NCI-H82 treated with DMSO at 0.1 percent for 48 hours (cell line): ENCODE measurements around the gene SMC6.

ENCODE experiments used
- DNase-seq: peaks from one replicate; lab custom pipeline; 2025; ENCODE audit not compliant: unreplicated experiment; lab: John Stamatoyannopoulos, UW

Gene SMC6

GRCh38 chr2:17621781-17622180, 131.8 kb downstream of the SMC6 start:
- no peak for DNase-seq

- no peak for DNase-seq
Observed at GRCh38 chr2:17620841-17621240, 132.8 kb downstream of the SMC6 start.

GRCh38 chr2:17620280-17620679, 133.3 kb downstream of the SMC6 start:
- no peak for DNase-seq

GRCh38 chr2:17617955-17618354, 135.7 kb downstream of the SMC6 start:
- no peak for DNase-seq

GRCh38 chr2:17617516-17617915, 136.1 kb downstream of the SMC6 start:
- DNase-seq, result no peak

- no peak for DNase-seq
Observed at GRCh38 chr2:17616405-17616804, 137.2 kb downstream of the SMC6 start.

- no peak for DNase-seq
Observed at GRCh38 chr2:17615728-17616351, 137.8 kb downstream of the SMC6 start.

- DNase-seq, result no peak
Observed at GRCh38 chr2:17615147-17615546, 138.5 kb downstream of the SMC6 start.

GRCh38 chr2:17614174-17614930, 139.3 kb downstream of the SMC6 start:
- DNase-seq, result no peak
